Rectal smooth muscle tissue (tissue), 1 donor: ENCODE results near the gene PCBP3.

Experiments used
- H3K27ac ChIP-seq: one replicate; pipeline ENCODE4 v1.7.0; 2013; ENCODE audit warnings: low read depth, low read length, inconsistent platforms
- H3K27me3 ChIP-seq: one replicate; pipeline ENCODE4 v1.7.0; 2013; ENCODE audit warnings: low read length; ENCODE audit not compliant: control insufficient read depth, insufficient read depth
- H3K36me3 ChIP-seq: one replicate; pipeline ENCODE4 v1.7.0; 2013; ENCODE audit warnings: low read length; ENCODE audit not compliant: control insufficient read depth, insufficient read depth
- H3K4me1 ChIP-seq: one replicate; pipeline ENCODE4 v1.7.0; 2013; ENCODE audit warnings: low read length; ENCODE audit not compliant: control insufficient read depth, insufficient read depth
- H3K4me3 ChIP-seq: one replicate; pipeline ENCODE4 v1.7.0; 2013; ENCODE audit warnings: low read length
- H3K9ac ChIP-seq: one replicate; pipeline ENCODE4 v1.7.0; 2013; ENCODE audit warnings: low read length

Gene PCBP3

DNA sequence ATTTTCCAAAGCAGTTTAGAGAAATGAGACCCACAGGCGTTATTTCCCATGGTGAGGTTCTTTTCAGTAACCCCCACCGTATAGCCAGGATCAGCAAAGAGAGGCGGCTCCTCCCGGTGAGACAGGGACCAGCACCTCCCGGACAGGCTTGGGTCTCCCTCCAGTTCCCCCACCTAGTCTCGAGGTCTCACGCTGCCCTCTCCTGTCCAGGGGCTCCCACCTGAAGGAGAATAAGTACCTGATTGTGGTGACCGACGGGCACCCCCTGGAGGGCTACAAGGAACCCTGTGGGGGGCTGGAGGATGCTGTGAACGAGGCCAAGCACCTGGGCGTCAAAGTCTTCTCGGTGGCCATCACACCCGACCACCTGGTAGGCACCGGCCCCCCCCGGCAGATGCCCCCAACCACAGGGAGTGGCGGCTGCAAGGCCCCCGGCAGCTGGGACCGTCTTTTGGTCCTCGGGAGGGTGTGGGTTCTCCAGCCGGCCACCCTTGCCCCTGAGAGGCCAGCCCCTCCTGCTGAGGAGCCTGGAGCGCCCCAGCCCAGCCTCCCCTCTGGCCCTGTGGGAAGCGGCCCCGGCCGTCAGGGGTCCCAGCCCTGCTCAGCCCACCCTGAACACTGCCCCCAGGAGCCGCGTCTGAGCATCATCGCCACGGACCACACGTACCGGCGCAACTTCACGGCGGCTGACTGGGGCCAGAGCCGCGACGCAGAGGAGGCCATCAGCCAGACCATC is 343.0 kb downstream of the PCBP3 start:
- H3K4me3 ChIP-seq = no peak overlapping the region
- H3K36me3 ChIP-seq = peaks cover 8% of the 10 kb centered on the region
- H3K27me3 ChIP-seq = no peaks in the 10 kb centered on the region
- peaks cover 21% of the 10 kb centered on the region for H3K4me1 ChIP-seq
- no peak overlapping the region for H3K9ac ChIP-seq
- peak overlapping the region; percentile 95 for H3K27ac ChIP-seq

DNA sequence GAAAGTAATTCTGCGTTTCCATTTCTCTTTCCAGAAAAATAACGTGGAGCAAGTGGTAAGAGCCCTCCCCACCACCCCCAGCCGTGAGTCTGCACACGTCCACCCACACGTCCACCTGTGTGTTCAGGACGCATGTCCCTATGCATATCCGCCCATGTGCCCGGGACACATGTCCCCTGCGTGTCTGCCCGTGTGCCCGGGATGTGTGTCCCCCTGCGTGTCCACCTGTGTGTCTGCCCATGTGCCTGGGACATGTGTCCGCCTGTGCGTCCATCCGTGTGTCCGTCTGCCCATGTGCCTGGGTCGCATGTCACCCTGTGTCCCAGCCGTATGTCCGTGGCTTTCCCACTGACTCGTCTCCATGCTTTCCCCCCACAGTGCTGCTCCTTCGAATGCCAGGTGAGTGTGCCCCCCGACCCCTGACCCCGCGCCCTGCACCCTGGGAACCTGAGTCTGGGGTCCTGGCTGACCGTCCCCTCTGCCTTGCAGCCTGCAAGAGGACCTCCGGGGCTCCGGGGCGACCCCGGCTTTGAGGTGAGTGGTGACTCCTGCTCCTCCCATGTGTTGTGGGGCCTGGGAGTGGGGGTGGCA is 343.7 kb downstream of the PCBP3 start:
- Histone ChIP-seq H3K36me3 (peaks cover 15% of the 10 kb centered on the region), H3K27me3 (no peaks in the 10 kb centered on the region), H3K4me1 (peaks cover 21% of the 10 kb centered on the region), H3K4me3 (no peak overlapping the region), H3K9ac (no peak overlapping the region), H3K27ac (peak overlapping the region; percentile 41)

DNA sequence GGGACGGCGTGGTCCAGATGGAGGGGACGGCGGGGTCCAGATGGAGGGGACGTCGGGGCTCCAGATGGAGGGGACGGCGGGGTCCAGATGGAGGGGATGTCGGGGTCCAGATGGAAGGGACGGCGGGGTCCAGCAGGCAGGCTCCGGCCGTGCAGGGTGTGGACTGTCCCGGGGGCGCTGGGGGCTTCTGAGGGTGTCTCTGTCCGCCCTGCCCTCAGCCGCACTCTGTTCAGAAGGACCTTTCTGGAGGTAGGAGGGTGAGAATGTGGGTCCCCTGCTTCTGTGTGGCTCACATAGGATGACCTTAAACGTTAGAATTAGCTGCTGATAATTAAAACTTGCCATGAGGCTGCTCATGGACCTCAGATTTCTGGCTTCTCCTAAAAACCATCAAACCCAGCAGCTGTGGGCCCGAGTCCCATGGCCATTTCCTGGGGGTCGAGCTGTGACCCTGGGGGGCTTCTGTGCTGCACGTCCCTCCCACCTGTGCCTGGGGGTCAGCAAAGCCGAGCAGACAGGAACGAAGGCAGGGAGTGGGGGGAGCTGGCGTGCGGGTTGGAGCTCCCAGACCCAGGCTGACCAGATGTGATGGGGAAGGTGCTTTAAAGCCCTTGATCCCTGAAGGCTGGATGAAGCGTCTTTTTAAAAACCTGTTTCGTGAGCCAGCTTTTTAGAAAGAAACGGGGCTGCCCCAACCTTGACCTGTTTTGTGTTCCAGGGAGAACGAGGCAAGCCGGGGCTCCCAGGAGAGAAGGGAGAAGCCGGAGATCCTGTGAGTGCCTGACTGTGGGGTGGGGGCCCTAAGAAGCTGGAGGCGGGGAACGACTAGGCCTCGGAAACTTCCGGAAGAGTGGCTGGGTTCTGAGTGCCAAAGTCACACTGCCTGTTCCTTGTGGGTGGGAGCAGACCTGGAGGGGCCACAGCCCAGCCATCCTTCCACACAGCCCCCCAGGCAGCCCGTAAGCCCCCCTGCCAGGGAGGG is 345.1 kb downstream of the PCBP3 start:
- no peak overlapping the region for H3K4me3 ChIP-seq
- H3K36me3 ChIP-seq = peaks cover 18% of the 10 kb centered on the region
- H3K27ac ChIP-seq = peak overlapping the region; percentile 14
- H3K4me1 ChIP-seq = peaks cover 24% of the 10 kb centered on the region
- no peak overlapping the region for H3K9ac ChIP-seq
- H3K27me3 ChIP-seq = no peaks in the 10 kb centered on the region

DNA sequence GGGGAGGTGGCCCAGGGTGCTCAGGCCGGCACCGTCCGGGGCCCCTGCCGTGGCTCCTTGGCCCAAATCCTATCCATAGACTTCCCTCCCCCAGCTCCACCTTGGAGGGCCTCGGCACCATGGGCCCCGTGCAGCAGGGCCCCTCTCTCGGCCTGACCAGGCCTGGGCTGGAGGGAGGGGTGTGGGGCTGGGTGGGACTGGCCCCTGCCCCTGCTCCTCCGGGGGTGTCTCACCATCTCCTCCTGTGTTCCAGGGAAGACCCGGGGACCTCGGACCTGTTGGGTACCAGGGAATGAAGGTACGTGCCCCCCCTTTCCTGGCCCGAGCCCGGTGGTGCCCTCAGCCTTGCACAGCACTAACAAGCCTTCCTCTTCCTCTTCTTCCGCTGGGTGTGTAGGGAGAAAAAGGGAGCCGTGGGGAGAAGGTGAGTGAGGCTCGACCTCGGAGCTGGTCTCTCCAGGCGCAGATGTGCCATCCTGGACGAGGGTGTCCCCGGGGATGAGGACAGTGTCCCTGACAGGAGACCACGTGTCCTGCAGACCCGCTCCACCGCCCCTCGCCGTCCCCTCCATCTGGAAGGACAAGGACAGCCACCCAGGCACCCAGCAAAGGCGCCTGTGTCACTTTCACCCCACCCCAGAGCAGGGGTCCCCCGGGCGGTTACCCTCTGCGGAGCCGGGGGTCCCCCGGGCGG is 346.0 kb downstream of the PCBP3 start:
- no peak overlapping the region for H3K9ac ChIP-seq
- peak overlapping the region; percentile 14 for H3K27ac ChIP-seq
- H3K4me1 ChIP-seq = peaks cover 23% of the 10 kb centered on the region
- no peak overlapping the region for H3K4me3 ChIP-seq
- H3K27me3 ChIP-seq = no peaks in the 10 kb centered on the region
- peaks cover 18% of the 10 kb centered on the region for H3K36me3 ChIP-seq

DNA sequence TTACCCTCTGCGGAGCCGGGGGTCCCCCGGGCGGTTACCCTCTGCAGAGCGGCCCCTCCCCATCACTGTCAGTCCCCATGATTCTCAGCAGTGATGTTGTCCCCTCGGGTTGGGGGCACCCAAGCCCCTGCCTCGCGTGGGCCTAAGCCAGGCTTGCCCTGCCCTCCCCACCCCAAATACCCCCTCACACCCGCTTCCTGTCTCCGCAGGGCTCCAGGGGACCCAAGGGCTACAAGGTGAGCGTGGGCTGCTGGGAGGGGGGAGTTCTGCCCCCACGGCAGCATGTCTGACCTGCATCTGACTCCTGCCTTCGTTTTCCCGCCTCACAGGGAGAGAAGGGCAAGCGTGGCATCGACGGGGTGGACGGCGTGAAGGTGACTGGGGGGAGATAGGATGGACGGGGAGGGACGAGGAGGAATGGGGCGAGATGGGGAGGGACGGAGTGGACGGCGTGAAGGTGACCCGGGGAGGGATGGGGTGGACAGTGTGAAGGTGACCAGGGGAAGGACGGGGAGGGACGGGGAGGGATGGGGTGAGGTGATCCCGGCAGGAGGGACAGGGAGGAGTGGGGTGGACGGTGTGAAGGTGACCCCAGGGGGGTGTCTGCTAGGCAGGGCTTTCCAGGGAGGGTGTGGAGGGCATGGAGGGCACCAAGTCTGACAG is 346.7 kb downstream of the PCBP3 start:
- Histone ChIP-seq H3K27me3 (no peaks in the 10 kb centered on the region), H3K36me3 (peaks cover 18% of the 10 kb centered on the region), H3K27ac (no peak overlapping the region), H3K9ac (no peak overlapping the region), H3K4me1 (peaks cover 17% of the 10 kb centered on the region), H3K4me3 (no peak overlapping the region)

DNA sequence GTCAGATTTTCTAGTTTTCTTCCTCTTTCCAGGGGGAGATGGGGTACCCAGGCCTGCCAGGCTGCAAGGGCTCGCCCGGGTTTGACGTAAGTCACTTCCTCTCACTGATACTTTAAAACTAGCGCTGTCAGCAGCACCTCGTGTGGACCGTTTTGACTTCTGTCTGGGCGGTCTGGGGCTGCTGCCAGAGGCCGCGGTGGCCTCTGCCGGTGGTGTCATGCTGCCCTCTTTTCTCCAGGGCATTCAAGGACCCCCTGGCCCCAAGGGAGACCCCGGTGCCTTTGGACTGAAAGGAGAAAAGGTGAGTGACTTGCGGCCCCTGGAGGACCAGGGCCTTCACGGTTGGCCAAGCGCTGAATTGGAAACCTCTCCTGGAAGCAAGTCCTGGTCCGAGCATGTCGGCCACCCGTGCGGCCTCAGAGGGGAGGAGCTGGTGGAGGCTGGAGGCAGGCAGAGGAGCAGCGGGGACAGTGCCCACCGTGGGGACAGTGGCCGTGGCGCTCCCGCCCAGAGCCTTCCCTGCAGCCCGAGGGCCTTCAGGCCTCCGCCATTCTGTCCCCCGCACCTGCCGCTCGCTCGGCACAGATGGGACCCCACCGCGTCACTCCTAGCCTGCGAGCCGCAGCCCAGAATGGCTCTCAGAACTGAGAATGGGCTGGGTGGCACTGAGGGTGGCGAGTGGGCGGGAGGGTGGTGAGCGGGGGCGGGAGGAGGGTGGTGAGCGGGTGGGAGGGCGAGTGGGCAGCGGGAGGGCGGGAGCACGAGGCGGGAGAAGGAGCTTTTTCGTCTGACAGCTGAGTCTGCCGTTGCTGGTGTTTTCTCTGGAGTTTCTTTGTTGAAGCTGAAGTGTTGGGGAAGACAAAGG is 347.4 kb downstream of the PCBP3 start:
- H3K27me3 ChIP-seq = no peaks in the 10 kb centered on the region
- no peak overlapping the region for H3K4me3 ChIP-seq
- H3K4me1 ChIP-seq = peaks cover 12% of the 10 kb centered on the region
- H3K9ac ChIP-seq = no peak overlapping the region
- H3K27ac ChIP-seq = no peak overlapping the region
- peaks cover 18% of the 10 kb centered on the region for H3K36me3 ChIP-seq

DNA sequence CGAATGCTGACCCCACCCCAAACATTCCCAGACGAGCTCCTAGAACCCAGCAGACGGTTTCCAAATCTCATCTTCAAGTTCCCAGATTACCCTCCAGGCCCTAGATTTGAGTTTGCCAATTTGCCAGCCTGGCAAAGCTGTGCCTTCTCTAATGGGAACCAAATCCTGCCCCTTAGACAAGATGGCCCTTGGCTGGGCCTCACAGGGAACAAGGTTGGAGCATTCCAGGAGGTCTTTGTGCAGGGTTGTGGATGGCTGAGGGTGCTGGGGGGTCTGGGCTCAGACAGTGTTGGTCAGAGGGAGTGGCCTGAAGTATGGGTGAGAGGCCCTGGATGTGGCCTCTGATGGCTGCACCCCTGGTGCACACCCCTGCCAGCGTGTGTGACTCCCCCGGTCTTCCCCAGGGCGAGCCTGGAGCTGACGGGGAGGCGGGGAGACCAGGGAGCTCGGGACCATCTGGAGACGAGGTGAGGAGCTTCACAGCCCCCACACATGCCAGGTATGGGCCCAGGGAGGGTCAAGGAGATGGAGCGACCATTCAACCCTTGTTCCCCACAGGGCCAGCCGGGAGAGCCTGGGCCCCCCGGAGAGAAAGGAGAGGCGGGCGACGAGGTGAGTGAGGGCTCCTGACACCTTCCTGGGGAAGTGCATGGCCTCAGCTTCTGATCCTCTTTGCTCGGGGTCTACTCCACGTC is 348.2 kb downstream of the PCBP3 start:
- peak overlapping the region; percentile 47 for H3K27ac ChIP-seq
- peaks cover 11% of the 10 kb centered on the region for H3K4me1 ChIP-seq

More for the DNA sequence above, 348.2 kb downstream of the PCBP3 start:
- Histone ChIP-seq H3K27me3 (no peaks in the 10 kb centered on the region), H3K9ac (no peak overlapping the region), H3K4me3 (no peak overlapping the region), H3K36me3 (peaks cover 18% of the 10 kb centered on the region)
